NCI-H524 (cell line): ENCODE results near the gene DCD.
A peak's percentile ranks its signal among the peaks of the same experiment; 100 is the strongest.

ENCODE experiments used
- DNase-seq, 2 experiments: peaks; one replicate each; lab custom pipeline; 2025; lab: John Stamatoyannopoulos, UW

DCD gene

DNA sequence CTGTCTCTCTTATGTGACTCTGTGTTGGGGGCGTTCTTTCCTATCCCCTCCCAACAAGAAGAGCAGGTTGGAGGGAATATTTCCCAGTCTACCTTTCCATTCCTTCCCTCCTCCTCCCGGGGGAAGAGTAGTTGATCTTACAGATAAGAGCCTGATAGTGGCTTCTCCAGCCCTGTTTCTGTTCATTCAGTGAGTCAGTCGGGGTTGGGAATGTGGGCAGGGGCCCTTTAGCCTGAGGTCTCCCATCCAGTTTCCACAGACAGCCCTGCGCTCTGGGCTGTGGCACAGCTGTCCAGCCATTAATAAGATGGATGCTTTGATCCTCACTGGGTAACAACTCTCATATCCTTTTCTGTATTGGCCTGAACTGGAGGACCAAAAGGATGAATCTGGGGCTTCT is 41.6 kb downstream of the DCD start:
- no peak for DNase-seq

DNA sequence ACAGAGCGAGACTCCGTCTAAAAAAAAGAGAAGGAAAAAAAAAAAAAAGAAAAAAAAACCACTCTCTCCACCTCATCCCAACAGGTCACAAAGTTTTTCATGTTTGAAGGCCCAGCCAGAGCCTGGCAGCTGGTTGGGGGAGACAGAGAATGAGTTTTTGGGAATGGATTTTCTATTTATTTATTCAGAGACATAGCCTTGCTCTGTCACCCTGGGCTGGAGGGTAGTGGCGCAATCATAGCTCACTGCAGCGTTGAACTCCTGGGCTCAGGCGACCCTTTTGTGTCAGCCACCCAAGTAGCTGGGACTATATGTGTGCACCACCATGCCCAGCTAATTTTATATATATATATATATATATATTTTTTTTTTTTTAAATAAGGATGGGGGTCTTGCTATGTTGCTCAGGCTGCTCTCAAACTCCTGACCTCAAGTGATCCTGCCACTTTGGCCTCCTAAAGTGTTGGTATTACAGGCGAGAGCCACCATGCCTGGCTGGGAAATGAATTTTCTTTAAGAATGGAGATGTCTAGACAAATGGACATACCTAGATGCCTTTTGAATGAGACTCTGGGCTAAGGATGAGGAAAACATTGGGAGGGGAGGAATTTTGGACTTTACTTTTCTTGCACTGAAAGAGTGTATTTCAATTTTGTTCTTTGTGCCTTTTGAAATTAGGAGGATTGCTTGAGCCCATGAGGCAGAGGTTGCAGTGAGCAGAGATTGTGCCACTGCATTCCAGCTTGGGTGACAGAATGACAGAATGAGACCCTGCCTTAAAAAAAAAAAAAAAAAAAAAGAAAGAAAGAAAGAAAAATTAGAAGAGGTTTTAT is 42.8 kb downstream of the DCD start:
- no peak for DNase-seq

GRCh38 chr12:54604436-54604835 is 43.7 kb downstream of the DCD start:
- no peak for DNase-seq

GRCh38 chr12:54603872-54604271 is 44.3 kb downstream of the DCD start:
- no peak for DNase-seq

DNA sequence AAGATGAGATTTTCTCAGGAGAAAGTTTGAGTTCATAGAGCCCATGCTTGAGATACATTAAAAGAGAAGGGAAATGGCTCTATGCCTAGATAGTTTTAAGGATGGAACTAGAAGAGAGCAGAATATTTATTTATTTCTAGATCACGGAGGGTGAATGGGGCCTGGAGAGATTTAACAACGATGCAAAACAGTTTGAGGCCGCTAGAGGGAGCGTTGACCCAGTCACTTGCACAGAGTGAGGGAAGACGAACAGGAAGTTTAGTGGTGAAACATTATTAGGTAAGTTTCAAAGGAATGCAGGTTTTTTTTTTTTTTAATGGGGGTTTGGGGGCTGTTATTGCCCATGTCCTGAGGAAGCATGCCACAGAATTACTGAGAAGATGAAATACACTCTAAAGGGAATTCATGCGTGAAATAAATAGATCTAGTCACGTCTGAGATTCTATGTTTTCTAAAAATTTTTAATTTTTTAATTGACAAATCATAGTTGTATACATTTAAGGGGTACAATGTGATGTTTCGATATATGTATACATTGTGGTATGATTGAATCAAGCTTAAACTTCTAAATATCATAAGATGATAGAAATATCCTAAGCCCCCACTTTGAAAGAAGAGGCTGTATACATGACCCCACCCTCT is 44.9 kb downstream of the DCD start:
- peak in 1 of 2 experiments; percentile 23 for DNase-seq

DNA sequence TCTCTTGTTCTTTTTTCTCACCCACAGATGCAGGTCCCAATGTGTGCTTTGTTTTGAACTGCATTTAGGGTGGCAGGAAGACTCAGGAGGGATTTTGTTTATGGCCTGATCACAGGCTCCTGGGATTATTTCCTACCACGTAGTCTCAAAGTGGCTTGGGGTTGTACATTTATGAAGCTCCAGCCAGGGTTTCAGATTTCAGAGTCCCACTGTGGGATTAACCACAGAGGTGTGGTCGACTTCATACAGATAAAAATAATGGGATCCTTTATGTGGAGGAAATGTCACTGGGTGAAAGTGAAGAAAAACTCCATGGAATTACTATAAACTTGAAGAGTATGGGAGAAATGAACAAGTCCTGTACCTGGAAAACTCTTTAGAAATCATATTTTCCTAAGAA is 45.5 kb downstream of the DCD start:
- no peak for DNase-seq

- DNase-seq = peak in 1 of 2 experiments; percentile 44
Measured at GRCh38 chr12:54601841-54602240, 46.3 kb downstream of the DCD start.

- no peak for DNase-seq
Measured at GRCh38 chr12:54598970-54599369, 49.2 kb downstream of the DCD start.

GRCh38 chr12:54596526-54596946 is 51.6 kb downstream of the DCD start:
- peak; percentile 38 to 62 for DNase-seq

DNA sequence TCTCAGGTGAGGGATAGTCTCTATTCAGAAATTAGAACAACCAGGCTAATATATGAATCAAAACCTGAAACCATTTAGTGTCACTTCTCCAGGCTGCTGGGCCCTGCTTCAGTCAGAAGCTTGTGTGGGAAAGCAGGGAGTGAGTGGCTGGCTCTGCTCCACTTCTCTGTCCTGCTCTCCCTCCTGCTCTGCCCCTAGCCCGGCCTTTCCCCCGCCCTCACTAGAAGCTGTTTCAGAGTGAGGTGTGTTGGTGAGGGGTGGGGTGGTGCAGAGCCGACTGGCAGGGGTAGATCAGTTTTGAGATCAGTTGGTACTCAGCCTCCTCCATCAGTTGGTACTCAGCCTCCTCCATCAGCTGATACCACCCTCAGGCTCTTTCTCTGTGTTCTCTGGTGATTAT is 52.7 kb downstream of the DCD start:
- DNase-seq = no peak
